Stimulated activated CD4-positive, alpha-beta T cell treated with anti-CD3 and anti-CD28 coated beads, Interleukin-12 subunit alpha, Interleukin-12 subunit beta, amount 100 ng/mL, for 24 hours (primary cell): ENCODE results near the gene ENPP3.

Source experiments
- DNase-seq, 2 experiments: peaks; one replicate each; pipeline ENCODE4 v3.0.0-alpha.2; 2020; ENCODE audit warnings: low read depth in 2 of 2

Gene ENPP3

DNA sequence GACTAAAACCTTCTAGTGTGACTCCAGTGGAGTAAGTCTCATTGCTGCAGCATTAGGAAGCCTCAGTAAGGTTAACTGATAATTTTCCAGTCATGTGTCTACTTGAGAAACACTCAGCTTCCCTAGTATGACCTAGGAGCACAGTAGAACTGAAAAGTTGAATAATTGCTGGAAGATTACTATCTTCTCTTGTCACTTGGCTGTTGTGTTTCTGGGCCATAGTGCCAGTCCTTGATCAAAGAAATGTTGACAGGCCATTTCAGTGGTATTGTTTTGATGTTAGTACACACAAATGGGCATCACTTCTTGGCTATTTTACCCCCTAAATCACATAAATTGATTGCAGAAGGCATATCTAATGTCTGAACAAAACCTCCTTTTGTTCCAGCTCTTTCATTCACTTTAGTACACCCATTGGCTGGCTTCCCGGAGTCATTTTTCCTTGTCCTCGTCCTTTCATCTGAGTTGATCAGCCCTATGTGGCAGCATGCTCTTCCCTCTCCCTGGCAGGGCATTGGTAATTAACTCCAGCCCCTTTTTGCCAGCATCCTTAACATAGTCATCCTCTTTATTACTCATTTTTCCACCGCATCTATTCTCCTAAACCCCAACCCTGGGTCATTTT, 6.0 kb downstream of the ENPP3 start:
- no peak for DNase-seq

DNA sequence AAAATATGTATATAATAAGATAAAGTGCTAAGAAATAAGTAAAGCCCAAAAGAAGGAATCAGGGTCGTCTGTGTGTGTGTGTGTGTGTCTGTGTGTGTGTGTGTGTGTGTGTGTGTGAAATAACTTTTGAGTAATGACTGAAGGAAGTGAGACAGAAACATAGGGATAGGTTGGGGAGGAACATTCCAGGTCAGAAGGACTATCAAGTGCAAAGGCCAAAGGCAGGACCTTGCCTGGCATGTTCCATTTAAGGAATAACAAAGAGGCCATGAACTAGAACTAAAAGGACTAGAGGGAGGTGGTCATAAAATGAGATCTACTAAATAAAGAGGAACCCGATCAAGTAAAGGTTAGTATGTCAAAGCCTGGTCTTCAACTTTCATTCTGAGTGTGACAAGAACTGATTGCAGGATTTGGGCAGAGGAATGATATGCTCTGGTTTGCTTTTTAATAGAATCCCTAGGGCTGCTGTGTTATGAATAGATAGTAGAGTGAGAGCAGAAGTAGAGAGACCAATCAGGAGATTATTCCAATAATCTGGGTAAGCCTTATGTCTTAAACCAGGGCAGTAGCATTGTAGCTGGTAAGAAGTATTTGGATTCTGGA, 6.9 kb downstream of the ENPP3 start:
- DNase-seq = no peak

DNA sequence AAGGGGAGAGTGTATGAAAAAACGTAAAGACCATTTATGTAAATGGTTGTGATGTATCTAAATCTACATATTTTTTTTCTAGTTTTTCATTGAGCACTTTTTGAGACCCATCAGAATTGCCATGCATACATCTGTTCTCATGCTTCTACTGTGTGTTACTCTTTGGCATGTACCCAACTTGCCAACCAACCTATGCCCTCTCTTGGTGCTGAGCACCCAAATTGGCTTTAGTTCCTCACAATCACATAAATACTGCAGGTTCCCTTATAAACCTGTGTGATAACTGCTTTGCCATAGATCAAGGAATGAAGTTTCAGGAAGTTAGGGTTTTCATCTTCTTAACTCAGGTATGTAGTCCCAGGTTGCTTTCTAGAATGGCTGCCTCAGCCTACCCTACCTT, 7.8 kb downstream of the ENPP3 start:
- DNase-seq = no peak

DNA sequence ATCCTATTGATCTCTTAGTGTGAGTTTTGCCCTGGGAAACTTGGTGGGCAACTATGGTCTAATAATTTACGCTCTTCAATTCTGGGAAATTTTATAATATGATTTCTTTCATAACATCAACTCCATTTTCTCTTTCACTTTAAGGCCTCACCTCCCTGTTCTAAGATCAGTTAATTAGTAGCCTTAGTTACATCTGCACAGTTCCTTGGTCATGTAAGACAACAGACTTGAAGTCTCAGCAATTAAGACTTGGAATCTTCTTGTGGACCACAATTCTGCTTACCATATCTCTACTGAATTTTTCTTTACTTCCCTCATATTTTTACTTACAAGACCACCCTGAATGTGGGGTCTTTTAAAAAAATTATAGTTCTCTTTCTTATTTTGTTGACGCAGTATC, 8.7 kb downstream of the ENPP3 start:
- DNase-seq = no peak

DNA sequence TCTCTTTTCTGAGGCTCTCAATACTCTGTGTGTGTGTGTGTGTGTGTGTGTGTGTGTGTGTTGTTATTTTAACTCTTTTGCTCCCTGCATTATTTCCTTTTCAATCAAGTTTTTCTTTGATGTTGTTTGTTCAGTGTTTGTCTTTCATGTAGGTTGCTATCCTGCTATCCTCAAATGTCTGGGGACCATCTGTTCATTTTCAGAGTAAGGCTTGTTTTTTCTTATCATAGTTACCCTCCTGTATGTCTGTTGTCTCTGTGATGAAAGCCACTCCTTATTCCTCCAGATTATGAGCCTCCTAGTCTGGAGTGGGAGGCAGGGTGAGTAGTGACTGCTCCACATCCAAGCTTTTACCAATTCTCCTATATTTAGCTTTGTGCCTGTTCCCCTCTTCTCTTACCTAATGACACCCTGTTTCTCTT, 9.2 kb downstream of the ENPP3 start:
- DNase-seq = no peak

DNA sequence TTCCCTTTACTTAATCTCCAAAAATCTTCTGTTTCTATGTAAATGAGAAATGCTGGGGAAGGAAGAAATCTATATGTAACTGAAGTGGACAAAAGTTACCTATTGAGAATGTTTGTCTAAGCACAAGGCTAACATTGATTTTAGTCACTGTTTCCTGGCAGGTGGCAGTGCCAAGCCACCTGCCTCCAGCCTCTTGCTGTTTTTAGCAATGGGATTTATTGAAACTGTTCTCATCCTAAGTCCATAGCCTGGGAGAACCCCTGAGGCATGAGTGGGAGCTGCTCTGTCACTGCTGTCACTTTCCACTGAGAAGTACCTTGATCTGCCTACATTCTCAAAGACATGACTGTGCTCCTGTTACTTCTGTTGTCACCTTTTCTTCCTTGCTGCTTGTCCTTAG, 14.7 kb downstream of the ENPP3 start:
- DNase-seq = no peak

DNA sequence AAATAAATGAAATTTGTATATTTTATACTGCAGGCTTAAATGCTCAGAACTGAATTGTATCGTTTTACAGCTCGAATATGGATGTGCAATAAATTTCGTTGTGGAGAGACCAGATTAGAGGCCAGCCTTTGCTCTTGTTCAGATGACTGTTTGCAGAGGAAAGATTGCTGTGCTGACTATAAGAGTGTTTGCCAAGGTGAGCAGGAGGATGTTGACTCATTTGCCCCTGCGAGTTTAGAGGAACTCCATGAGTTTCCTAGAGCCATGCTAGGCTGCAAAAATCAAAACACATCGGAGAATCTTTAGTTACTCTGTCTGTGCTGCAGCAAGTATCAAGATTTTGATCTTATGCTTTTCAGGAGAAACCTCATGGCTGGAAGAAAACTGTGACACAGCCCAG, 15.4 kb downstream of the ENPP3 start:
- no peak for DNase-seq

DNA sequence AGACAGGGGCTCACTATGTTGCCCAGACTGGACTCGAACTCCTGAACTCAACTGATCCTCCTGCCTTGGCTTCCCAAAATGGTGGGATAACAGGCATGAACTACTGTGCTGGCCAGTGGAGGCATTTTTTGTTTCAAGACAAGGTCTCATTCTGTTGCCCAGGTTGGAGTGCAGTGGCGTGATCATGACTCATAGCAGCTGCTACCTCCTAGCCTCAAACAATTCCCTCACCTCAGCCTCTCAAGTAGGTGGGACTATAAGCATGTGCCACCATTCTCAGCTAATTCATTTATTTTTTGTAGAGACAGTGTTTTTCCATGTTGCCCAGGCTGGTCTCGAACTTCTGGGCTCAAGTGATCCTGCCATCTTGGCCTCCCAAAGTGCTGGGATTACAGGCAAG, 17.2 kb downstream of the ENPP3 start:
- no peak for DNase-seq

DNA sequence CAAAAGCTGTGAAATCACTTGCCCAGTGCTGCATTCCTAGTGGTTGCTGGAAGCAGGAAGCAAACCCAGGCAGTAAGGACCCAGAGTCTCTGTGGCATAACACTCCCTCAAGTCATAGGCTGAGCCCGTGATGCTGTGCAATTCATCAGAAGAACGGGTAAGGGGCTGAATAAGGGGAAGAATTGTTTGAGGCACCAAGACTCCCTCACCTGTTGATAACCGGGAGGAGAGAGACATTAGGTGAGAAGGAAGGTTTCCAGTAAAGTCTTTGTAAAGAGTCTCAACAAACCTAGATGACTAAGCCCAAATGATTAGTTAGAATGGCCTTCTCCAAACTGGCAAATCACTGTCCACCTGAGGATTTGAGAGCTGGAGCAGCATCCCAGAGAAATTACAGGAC, 18.3 kb downstream of the ENPP3 start:
- DNase-seq = no peak

DNA sequence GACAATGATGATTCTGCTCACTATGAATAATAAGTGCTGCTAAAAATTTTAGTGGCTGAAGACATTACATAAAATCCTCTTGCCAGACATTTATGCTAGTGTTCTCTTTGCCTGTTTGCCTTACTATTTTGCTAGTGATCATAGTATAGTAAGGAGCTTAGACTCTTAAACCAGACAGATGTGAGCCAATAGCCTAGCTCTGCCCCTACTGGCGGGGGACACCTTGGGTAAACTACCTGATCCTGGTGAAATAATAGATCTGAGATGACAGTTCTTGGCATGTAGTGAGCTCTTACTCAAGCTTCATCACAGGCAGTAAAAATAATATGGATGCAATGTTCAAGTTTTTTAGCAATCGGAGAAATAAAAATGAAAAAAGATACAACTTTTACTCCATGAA, 18.8 kb downstream of the ENPP3 start:
- no peak for DNase-seq

DNA sequence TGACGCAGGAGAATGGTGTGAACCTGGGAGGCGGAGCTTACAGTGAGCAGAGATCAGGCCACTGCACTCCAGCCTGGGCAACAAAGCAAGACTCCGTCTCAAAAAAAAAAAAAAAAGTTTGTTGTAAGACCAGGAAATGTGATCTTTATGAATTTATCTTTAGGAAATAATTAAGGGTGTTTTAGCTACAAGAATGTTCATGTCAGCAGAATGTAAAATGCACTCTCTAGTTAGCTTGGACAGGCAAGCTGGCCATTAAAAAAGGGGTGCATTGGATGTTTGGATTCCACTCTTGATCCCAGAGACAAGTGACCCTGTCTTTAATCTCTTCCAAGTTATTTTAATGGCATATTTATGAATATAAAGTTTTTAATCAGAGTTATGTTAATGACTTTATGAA, 19.6 kb downstream of the ENPP3 start:
- DNase-seq = no peak

DNA sequence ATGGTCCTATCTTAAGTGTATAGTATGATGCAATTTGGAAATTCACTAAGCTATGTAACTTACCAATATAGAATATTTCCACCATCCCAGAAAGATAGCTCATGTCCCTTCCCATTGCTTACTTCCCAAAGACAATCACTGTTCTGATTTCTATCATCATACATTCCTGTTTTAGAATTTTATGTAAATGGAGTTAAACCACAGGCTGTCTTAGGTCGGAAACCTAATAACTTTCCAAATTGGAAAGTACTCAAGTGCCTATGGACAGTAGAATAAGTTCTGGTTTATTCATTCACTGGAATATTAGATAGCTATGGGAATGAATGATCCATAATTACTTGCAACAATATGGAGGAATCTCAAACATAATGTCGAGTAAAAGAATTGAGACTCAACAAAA, 20.1 kb downstream of the ENPP3 start:
- DNase-seq = no peak

DNA sequence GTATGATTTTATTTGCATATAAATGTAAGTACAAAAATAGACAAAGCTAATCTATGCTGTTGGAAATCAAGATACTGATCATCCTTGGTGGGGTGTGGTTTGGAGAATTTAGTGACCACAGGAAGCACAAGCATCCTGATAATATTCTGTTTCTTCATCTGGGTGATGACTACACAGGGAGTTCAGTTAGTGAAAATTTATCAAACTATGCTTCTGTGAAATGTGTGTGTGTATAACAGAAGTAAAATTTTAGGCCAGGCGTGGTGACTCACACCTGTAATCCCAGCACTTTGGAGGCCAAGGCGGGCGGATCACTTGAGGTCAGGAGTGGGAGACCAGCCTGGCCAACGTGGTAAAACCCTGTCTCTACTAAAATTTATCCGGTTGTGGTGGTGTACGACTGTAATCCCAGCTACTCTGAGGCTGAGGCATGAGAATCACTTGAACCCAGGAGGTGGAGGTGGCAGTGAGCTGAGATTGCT, 20.6 kb downstream of the ENPP3 start:
- no peak for DNase-seq

DNA sequence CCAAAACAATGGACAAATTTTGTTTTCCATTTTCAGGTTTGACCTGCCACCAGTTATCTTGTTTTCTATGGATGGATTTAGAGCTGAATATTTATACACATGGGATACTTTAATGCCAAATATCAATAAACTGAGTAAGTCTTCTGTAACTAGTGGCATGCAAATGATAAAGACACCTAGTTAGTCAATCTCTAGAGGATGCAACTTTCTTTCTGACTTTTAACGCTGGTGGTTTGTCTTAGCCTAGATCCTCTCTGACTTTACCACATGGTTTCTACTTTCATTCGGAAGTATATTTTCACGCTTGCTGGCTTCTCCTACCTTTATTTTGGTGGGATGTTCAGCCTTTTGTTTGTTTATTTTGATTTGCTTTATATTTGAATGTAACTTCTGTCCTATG, 21.2 kb downstream of the ENPP3 start:
- no peak for DNase-seq

DNA sequence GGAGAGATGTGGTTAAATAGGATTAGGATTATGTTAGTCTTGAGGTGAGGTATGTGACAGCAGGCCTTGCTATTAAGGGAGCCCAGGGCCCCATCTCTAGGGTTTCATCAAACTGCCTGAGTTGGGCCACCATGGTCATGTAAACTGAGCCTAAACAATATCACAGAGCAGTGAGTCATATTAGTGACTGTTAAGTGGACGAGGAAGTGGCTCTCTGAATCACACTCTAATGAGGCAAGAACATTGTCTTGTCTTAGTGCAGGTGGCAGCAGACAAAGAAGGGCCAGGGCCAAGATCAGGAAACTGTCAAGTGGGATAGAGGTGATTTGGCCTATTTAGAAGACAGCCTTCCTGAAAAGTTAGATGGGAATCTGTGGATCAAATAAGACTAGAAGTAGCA, 23.1 kb downstream of the ENPP3 start:
- no peak for DNase-seq

DNA sequence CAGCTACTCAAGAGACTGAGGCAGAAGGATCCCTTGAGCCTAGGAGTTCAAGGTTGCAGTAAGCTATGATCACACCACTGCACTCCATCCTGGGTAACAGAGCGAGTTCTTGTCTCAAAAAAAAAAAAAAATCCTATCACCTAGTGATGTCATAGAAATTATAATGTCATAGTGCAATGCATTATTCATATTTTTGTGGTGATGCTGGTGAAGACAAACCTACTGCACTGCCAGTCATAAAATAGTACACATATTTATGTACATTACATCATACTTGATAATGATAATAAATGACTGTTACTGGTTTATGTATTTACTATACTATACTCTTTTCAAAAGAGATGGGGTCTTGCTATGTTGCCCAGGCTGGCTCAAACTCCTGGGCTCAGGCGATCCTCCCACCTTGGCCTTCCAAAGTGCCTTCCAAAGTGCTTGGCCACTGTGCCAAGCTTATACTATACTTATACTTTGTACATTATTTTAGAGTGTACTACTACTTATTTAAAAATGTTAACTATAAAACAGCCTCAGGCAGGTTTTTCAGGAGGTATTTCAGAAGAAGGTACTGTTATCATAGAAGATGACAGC, 26.6 kb downstream of the ENPP3 start:
- DNase-seq = no peak

DNA sequence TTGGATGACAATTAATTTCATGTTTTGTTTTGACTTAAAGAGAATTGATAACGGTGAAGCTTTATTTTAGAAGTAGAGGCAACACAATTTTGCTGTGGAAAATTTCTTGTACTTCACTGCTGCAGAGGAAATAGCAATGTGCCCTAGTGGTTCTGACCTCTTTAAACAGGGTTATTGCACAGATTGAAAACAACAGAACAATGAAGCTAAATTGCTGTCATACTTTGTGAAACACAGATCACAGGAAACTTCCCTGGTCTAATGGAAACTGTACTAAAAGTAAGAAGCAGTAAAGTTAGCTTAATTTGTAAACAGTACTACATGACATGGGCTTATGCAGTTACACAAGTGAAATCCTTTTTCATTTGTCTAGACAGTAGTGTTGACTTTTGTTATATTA, 32.8 kb downstream of the ENPP3 start:
- no peak for DNase-seq

DNA sequence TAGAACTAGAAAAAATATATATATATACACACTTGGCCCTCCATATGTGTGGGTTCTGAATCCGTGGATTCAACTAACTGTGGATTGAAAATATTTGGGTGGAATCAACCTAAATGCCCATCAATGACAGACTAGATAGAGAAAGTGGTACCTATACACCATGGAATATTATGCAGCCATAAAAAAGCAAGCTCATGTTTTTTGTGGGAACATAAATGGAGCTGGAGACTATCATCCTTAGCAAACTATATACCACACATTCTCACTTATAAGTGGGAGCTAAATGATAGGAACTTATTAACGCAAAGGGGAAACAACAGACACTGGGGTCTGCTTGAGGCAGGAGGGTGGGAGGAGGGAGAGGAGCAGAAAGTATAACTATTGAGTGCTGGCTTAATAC, 36.1 kb downstream of the ENPP3 start:
- DNase-seq = no peak

DNA sequence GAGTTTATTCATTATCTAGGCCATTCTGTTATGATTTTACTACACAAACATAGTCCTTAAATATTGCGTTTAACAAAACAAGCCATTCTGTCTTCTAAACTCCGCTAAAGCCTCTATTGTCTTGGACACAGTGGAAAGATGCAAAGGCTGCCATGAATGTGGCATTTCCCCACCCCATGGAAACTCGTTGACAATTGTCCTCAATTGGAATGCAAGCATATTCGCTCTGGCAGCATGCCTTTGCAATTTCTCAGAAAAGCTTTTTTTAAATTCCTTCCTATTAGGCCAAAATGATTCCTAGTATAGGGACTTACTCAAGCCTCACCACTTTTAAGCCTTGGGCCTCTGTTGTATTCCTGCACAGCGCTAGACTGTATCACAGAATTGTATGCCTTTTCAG, 41.3 kb downstream of the ENPP3 start:
- DNase-seq = no peak

DNA sequence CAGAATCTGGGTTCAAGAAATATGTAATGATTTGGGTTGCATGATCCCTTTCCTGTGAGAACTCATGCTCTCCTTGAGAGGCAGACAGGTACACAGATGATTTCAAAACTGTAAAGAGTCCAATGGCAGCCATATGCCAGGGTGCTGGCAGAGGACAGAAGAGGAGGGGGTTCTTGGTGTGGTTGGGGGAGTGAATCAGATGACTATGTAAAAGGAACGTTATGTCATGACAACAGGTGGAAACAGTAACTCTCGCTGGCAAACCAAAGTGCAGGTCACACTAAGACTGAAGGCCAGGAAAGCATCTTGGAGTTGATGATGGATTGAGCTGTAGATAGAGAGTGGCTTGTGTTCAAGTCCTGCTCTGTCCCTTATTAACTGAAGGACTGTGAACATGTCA, 43.8 kb downstream of the ENPP3 start:
- DNase-seq = no peak

DNA sequence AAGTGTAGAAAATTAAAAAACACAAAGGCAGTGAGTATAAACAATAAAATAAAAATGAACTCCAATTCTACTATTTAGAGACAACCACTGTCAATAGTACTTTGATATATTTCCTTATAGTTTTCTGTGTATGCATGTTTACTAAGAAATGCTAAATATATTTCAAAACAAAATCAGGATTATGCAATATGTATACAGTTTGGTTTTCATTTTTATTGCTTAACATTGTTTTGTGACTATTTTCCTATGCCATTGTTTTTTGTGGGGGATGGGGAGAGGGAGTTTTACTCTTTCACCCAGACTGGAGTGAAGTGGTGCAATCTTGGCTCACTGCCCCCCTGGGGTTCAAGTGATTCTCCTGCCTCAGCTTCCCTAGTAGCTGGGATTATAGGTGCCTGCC, 44.5 kb downstream of the ENPP3 start:
- no peak for DNase-seq

DNA sequence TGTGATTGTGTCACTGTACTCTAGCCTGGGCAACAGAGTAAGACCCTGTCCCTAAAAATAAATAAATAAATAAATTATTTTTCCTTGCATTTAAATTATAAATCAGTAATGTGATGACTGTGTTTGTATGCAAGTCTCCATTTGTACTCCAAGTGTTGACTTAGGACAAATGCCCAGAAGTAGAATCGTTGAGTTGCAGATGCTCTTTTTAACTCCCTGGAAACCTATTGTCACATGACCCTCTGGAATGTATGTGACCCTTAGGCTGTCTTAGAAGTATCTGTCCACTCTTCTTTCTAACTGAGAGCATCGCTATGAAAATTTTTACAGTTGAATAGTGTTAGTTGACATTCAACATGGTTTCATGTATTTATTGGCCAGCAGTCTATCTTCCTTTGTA, 45.3 kb downstream of the ENPP3 start:
- DNase-seq = no peak

DNA sequence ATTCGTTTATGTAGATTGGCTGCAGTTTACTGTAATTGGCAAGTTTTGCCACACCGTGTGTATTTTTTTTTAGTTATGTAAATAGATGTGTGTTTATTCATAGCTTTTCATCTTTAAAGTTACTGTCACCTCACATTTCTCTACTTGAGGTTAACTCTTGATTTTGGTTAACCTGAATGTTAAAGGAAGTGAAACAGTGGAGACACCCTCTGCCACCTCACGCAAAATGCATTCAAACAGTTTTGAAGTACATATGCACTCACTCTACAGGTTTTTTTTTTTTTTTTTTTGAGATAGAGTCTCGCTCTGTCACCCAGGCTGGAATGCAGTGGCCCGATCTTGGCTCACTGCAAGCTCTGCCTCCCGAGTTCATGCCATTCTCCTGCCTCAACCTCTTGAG, 46.4 kb downstream of the ENPP3 start:
- no peak for DNase-seq
